ENCODE measurements around the gene WWOX.

Gene WWOX

DNA sequence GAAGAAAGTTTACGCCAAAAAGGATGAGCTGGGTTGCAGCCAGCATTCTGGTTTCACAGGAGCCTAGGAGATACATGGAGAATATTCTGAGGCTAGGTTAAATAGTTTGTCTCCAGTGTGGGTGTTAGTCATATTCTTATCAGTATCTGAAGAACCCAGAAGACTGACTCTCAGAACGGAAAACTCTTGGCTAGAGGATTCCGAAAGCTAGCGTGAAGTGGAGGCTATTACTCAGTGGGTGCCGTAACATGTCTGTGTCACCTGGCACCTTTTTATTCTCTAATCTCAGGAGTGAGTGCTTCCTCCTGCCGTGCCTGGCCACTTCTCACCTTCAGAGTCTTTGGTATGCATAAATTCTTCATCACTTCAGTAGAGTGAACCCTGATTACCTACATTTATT lies 199.5 kb downstream of the WWOX start:
- no peak for DNase-seq (ENCODE audit: low read depth)

DNA sequence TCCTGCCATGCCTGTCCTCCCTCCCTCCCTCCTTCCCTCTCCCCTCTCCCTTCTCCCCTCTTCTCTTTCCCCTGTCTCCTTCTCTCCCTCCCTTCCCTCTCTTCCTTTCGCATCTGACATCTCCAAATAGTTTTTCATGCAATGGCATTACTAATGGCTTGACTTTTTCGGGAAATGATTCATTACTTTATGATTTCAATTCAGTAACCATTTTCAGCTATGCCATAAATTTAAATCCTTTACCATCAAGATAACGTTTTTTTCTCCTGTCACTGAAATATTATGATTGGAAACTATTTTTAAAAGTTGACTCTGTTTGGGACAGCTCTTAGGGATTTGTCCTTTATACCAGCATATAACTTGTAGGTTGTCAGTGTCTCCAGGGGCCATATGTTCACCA lies 201.0 kb downstream of the WWOX start:
- no peak for DNase-seq (ENCODE audit: low read depth)

GRCh38 chr16:78303946-78304345 lies 204.5 kb downstream of the WWOX start:
- no peak for DNase-seq (ENCODE audit: low read depth)

DNA sequence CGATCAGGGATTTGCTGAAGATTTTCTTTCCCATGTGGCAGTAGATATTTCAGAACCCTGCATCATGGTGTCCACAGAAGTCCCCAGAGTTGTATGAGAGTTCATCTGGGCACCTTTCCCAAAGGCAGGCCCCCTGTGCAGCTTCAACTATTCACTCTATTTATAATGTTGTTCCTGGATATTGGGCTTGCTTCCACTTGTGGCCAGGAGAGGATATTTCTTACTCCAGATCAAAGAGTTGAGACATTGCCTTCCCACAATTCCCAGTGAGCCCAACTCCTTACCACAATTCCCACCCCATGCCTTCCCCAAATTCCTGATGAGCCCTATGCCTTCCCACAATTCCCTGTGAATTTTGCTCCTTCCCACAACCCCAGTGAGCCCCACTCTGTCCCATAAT lies 206.9 kb downstream of the WWOX start:
- no peak for DNase-seq (ENCODE audit: low read depth)

DNA sequence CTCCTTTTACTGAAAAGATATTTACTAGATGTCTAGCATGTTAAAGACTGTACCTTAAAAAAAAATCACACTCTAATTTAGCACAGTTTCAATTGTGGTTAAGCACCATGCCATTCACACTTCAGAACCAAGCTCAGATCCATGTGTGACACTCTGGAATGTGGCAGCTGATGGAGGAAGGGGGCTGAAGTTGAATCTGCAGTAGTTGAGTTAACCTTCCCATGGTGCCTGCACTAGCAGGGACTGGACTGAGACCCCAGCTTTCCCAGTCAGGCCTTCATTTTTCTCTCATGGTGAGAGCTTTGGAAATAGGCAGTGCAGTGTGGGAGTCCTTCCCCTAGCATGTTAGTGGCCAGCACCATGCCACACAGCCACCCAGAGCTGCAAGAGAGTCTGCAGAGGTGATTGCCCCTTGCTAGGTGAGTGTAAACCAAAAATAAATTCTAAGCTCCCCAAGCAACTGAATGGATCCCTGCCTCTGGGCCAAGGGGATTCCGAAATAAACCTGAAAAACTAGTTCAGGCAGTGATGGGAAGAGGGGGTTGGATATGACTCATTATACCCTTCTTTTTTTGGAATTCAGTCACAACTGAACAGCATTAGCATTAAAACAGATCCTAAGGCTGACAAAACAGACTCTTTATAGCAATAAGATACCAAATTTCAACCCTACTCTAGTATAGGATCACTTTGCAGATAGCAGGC lies 208.5 kb downstream of the WWOX start:
- DNase-seq (ENCODE audit: low read depth) = no peak

GRCh38 chr16:78309763-78310162 lies 210.3 kb downstream of the WWOX start:
- no peak for DNase-seq (ENCODE audit: low read depth)

DNA sequence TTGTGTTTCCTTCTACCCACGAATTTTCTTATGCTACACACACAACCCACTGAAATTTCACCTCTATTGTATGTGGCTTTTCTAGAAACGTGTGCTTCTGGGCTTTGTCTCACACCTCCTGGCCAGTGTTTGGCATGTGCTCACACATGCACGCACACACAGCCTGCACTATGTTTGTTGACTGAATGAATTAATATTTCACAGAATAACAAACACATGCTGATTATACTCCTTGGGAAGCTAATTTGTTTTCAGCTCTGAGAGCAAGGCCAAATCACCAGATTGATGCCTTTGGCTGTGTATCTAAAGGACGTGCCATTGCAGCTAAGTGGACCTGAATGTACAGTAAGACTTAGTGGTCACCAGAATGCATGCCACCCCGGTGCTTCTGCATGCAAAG lies 210.7 kb downstream of the WWOX start:
- no peak for DNase-seq (ENCODE audit: low read depth)

DNA sequence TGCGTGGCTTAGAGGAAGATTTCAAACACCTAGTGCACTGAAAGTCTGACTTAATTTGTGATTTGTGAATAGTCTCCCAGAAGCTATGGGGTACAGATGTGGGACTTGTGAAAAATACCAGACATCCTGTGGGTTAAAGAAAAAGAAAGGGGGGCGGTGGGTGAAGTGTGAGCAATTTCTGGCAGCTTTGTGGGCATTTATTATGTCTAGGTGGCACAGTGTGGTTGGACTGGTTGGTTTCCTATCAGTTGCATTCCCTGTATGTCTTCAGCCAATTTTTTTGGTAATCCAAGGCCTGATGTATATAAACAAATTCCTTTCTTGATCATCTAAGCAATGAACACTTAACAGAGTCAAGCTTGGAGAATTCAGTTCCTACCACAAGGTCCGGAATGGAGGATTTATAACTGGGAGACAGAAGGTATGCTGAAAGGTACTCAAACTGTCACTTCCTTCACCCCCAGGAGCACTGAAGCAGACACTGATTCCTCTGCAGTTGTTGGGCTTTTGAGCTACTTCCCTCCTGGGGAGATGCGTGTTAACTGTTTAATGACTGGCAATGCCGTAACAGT lies 211.6 kb downstream of the WWOX start:
- no peak for DNase-seq (ENCODE audit: low read depth)

- DNase-seq (ENCODE audit: low read depth) = no peak
Observed at GRCh38 chr16:78311831-78312230, 212.4 kb downstream of the WWOX start.

GRCh38 chr16:78317564-78318240 lies 218.2 kb downstream of the WWOX start:
- no peak for DNase-seq (ENCODE audit: low read depth)

- DNase-seq (ENCODE audit: low read depth) = no peak
Observed at GRCh38 chr16:78321620-78322360, 222.3 kb downstream of the WWOX start.

GRCh38 chr16:78323315-78323714 lies 223.9 kb downstream of the WWOX start:
- no peak for DNase-seq (ENCODE audit: low read depth)

DNA sequence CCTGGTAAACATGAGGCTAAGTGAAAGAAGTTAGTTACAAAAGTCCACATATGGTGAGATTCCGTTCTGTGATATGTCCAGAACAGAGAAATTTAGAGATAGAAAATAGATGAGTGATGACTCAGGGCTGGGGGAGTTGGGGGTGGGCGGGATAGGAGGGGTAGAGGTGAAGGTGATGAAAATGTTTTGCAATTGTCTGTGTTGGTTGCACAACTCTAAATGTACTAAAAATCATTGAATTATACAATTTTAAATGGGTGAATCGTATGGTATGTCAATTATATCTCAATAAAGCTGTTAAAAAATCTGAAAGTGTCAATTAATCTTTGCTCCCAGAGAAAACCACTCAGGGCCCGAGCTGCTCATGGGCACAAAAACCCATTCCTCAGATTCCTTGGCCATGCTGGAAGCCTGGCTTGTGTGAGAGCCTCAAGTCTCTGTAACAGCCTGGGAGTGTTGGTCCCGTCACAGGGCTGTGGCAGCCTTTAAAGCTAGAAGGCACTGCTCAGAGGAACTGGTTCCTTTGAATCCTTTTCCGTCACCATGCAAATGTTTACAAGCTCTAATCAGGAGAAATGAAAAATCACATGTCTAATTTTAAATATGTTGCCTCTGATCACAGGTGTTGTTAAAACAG lies 225.3 kb downstream of the WWOX start:
- DNase-seq (ENCODE audit: low read depth) = no peak

DNA sequence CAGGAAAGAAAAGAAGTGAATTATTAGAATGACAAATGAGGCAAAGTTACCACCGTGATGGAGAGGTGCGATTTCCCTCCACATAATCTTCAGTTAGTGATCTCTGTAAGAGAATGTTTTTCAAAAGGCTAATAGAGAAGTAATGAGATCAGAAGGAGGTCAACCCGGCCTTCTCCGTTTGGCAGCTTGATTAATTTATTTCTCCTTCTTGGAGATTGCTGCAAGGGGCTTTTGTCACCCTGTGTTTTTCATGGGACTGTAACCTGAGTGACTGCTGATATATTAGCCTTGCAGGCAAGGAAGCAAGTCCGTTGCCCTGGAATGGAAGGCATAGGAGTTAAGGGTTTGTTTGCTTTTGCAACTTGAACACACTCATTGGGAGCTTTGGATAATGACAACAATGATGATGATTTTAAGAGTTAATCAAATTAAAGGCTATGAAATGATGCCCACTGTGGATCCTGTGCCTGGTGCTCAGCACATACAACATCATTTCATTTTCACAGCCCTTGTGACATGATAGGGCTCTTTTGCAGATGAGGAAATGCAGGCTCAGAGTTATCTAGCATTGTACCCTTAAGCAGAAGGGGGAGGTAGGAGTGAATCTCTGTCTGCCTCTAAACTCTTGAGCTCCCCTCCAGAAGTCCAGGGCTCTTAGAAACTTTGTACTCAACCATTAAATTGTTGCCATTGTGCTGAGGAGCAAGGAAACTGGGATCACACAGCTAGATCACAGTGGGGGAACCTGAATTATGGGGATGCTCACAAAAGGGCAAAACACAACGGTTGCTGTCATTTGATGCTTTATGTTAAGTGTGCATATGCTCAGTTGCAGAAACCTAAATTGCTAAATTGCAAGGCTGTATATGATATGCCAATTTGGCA lies 226.3 kb downstream of the WWOX start:
- no peak for DNase-seq (ENCODE audit: low read depth)

- DNase-seq (ENCODE audit: low read depth) = no peak
Observed at GRCh38 chr16:78326731-78327130, 227.3 kb downstream of the WWOX start.

- no peak for DNase-seq (ENCODE audit: low read depth)
Observed at GRCh38 chr16:78331731-78332130, 232.3 kb downstream of the WWOX start.

- DNase-seq (ENCODE audit: low read depth) = no peak
Observed at GRCh38 chr16:78333808-78334207, 234.4 kb downstream of the WWOX start.

GRCh38 chr16:78340590-78340989 lies 241.1 kb downstream of the WWOX start:
- DNase-seq (ENCODE audit: low read depth) = no peak

DNA sequence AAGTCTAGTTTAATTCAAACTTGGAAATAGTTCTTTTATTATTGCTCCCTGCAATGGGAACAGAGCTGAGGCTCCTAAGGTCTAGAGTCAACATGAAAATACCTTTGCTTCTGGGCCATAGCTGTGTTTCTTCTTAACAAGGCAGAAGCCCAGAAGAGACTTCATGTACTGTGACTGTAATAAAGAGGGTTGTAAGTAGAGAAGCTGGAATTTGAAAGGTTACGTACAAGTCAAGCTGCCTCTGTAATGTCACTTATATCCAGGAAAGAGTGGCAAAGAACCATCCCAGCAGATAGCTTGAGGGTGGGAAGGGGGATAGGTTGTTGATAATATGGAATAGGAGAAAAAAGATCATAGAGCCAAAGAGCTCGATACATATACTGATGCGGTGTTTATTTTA lies 248.6 kb downstream of the WWOX start:
- DNase-seq (ENCODE audit: low read depth) = no peak

GRCh38 chr16:78348886-78349285 lies 249.4 kb downstream of the WWOX start:
- no peak for DNase-seq (ENCODE audit: low read depth)

GRCh38 chr16:78352184-78352583 lies 252.7 kb downstream of the WWOX start:
- DNase-seq (ENCODE audit: low read depth) = no peak

Measured in CMK (cell line).